Activated B cell treated with CpG ODN at 0.5 μM for 24 hours (primary cell): Measurements from ENCODE around the gene RYR1. TPM values are rescaled to one million over a fixed set of nuclear protein-coding genes. Genes with fewer than 3 reads are reported as not detected.

Source experiments
- ATAC-seq: fragments of 200-7000 bp; cut with Tn5 transposase; one replicate; pipeline ENCODE4 v1.10.0; 2021; ENCODE audit warnings: low read depth, mild to moderate bottlenecking, moderate library complexity
- CTCF ChIA-PET: fragments of 350-600 bp; sonication (Branson Sonifier 250); formaldehyde crosslinking; loops from one replicate; lab custom pipeline; 2021; ENCODE audit warnings: antibody characterized with exemption; lab: Charles Lee
- POLR2A ChIA-PET: fragments of 350-600 bp; sonication (Branson Sonifier 250); formaldehyde crosslinking; loops from one replicate; lab custom pipeline; 2021; ENCODE audit warnings: antibody characterized with exemption; lab: Charles Lee
- DNase-seq: peaks from one replicate; pipeline ENCODE4 v3.0.0; 2022
- H3K27ac Mint-ChIP-seq: one replicate; pipeline ENCODE4 v1.8.0; 2020; ENCODE audit warnings: mixed read lengths
- H3K27me3 Mint-ChIP-seq: one replicate; pipeline ENCODE4 v1.8.0; 2021; ENCODE audit warnings: mixed read lengths
- H3K36me3 Mint-ChIP-seq: one replicate; pipeline ENCODE4 v1.8.0; 2021; ENCODE audit warnings: low read depth, mixed read lengths
- H3K4me1 Mint-ChIP-seq: one replicate; pipeline ENCODE4 v1.8.0; 2021; ENCODE audit warnings: mixed read lengths
- H3K4me3 Mint-ChIP-seq: one replicate; pipeline ENCODE4 v1.8.0; 2020; ENCODE audit warnings: mild to moderate bottlenecking, mixed read lengths
- H3K9me3 Mint-ChIP-seq: one replicate; pipeline ENCODE4 v1.8.0; 2020; ENCODE audit warnings: mixed read lengths
- CTCF ChIP-seq: fragments of 200-600 bp; IDR thresholded peaks from one replicate; pipeline ENCODE4 v1.8.0; 2022; ENCODE audit warnings: antibody characterized with exemption, mild to moderate bottlenecking
- intact Hi-C: fragments of 100-400 bp; cut with micrococcal nuclease; formaldehyde crosslinking; loops from one replicate; pipeline ENCODE4 v1.15.1; 2024
- total RNA-seq: library from RNA; stranded (reverse); gene quantifications from 2 replicates; pipeline ENCODE4 v1.2.3, GENCODE V29; 2022

RYR1 gene
- total RNA-seq, 1 donor from 2014 or later, result 4.1 TPM

DNA sequence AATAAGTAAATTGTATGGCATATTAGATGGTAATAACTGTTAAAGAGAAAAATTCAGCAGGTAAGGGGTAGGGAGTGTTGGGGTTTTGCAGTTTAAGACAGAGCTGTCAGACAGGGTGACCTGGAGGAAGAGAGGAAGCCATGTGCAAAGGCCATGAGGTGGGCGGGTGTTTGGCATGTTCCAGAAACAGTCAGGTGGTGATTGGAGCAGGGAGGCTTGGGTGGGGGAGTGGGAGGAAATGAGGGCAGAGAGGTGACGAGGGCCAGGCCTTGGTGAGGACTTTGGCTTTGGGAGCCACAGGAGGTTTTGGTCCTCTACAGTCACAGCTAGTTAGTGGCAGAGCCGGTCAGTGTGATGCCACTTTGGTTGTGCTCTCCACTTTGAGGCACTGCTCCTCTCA lies 20.1 kb downstream of the RYR1 start:
- H3K36me3 Mint-ChIP-seq, result no peaks in the 10 kb centered on the region
- H3K4me3 Mint-ChIP-seq, result no peak overlapping the region
- intact Hi-C loops, result no loop called here
- peaks cover 3% of the 10 kb centered on the region for H3K9me3 Mint-ChIP-seq
- DNase-seq (no peak), ATAC-seq (no peak)
- peaks cover 4% of the 10 kb centered on the region for H3K27me3 Mint-ChIP-seq
- H3K4me1 Mint-ChIP-seq, result no peaks in the 10 kb centered on the region
- ChIA-PET CTCF (interaction anchor here (1.4 kb wide), 1 partner anchor 51 kb away, joined by 3 read pairs; the partner anchor contains the start of gene FAM98C), POLR2A (no interaction called here)
- H3K27ac Mint-ChIP-seq, result no peak overlapping the region
- no peak for TF ChIP-seq CTCF

GRCh38 chr19:38455031-38455430 lies 21.5 kb downstream of the RYR1 start:
- DNase-seq (no peak), ATAC-seq (no peak)
- Mint-ChIP-seq H3K27me3 (peaks cover 12% of the 10 kb centered on the region), H3K27ac (no peak overlapping the region), H3K4me3 (no peak overlapping the region), H3K9me3 (no peaks in the 10 kb centered on the region), H3K36me3 (no peaks in the 10 kb centered on the region), H3K4me1 (no peaks in the 10 kb centered on the region)
- no peak for TF ChIP-seq CTCF
- ChIA-PET CTCF (no interaction called here), POLR2A (no interaction called here)
- intact Hi-C loops, result no loop called here

DNA sequence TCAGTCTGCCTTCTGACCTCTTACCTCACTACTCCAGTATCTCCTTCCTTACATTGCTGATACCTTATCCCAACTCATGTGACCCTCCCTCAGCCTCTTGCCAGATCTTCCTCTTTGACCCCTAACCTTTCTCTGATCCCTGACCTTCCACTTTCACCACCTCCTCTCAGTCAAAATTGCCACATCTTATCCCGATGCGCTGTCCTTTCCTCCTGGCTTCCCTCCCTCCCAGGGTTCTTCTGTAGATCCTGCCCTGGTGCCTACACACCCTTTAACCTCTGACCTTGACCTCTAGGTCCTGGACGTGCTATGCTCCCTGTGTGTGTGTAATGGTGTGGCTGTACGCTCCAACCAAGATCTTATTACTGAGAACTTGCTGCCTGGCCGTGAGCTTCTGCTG lies 23.7 kb downstream of the RYR1 start:
- H3K27me3 Mint-ChIP-seq, result peaks cover 18% of the 10 kb centered on the region
- H3K36me3 Mint-ChIP-seq, result no peaks in the 10 kb centered on the region
- H3K9me3 Mint-ChIP-seq, result no peaks in the 10 kb centered on the region
- H3K4me3 Mint-ChIP-seq, result no peak overlapping the region
- POLR2A ChIA-PET, result no interaction called here
- ATAC-seq, result no peak
- no peaks in the 10 kb centered on the region for H3K4me1 Mint-ChIP-seq
- intact Hi-C loops, result no loop called here
- no peak overlapping the region for H3K27ac Mint-ChIP-seq
- no peak for DNase-seq
- no peak for TF ChIP-seq CTCF
- CTCF ChIA-PET, result no interaction called here

- H3K36me3 Mint-ChIP-seq, result no peaks in the 10 kb centered on the region
Observed at GRCh38 chr19:38457690-38458405, 24.4 kb downstream of the RYR1 start.

GRCh38 chr19:38458991-38459390 lies 25.5 kb downstream of the RYR1 start:
- ChIA-PET POLR2A (interaction anchor here (0.6 kb wide), 1 partner anchor 280 kb away, joined by 3 read pairs; no protein-coding TSS in a partner anchor), CTCF (no interaction called here)
- DNase-seq, result no peak
- Mint-ChIP-seq H3K4me1 (no peaks in the 10 kb centered on the region), H3K4me3 (no peak overlapping the region), H3K9me3 (no peaks in the 10 kb centered on the region), H3K27me3 (peaks cover 22% of the 10 kb centered on the region), H3K27ac (no peak overlapping the region), H3K36me3 (no peaks in the 10 kb centered on the region)
- intact Hi-C loops, result no loop called here
- no peak for ATAC-seq
- TF ChIP-seq CTCF, result no peak

More at GRCh38 chr19:38457690-38458405, 24.4 kb downstream of the RYR1 start:
- no peak overlapping the region for H3K4me3 Mint-ChIP-seq
- ChIA-PET POLR2A (no interaction called here), CTCF (no interaction called here)
- TF ChIP-seq CTCF, result no peak
- intact Hi-C loops, result no loop called here
- H3K4me1 Mint-ChIP-seq, result no peaks in the 10 kb centered on the region
- no peak for ATAC-seq
- no peak overlapping the region for H3K27ac Mint-ChIP-seq
- no peaks in the 10 kb centered on the region for H3K9me3 Mint-ChIP-seq
- no peak for DNase-seq
- H3K27me3 Mint-ChIP-seq, result peaks cover 22% of the 10 kb centered on the region
